ENCODE results near the gene USF2.

GRCh38 chr19:35229601-35230000 is 39.2 kb upstream of the USF2 start:
- TF ChIP-seq CBX5 (IDR thresholded peaks at IDR 0.05; ENCODE audit: low read depth, low read length) (no peak), POLR2A (IDR thresholded peaks at IDR 0.05; ENCODE audit: control extremely low read depth in 1 of 2, low read depth in 2 of 2, low read length in 2 of 2) (no peak), CTCF (IDR thresholded peaks at IDR 0.05; ENCODE audit: control extremely low read depth in 1 of 3, insufficient read depth in 1 of 3, low read depth in 1 of 3, low read length in 3 of 3) (no peak), ATF2 (IDR thresholded peaks at IDR 0.05; ENCODE audit: low read length) (no peak), MAX (IDR thresholded peaks at IDR 0.05) (no peak), POLR2AphosphoS5 (IDR thresholded peaks at IDR 0.05; ENCODE audit: low read depth, low read length) (no peak), EZH2 (IDR thresholded peaks at IDR 0.05; ENCODE audit: low read depth, low read length, severe bottlenecking) (no peak), E2F6 (IDR thresholded peaks at IDR 0.05) (no peak), USF2 (IDR thresholded peaks at IDR 0.05; ENCODE audit: low read length) (no peak), SIRT6 (IDR thresholded peaks at IDR 0.05; ENCODE audit: low read length) (no peak), BACH1 (IDR thresholded peaks at IDR 0.05; ENCODE audit: low read length) (no peak), JUND (IDR thresholded peaks at IDR 0.05; ENCODE audit: low read length) (no peak), TBP (IDR thresholded peaks at IDR 0.05; ENCODE audit: low read depth, low read length) (no peak)

Measured in H1 (cell line).